Duodenal mucosa (tissue), 2 donors: Measurements from ENCODE around the gene G0S2.
A peak's percentile ranks its signal among the peaks of the same experiment; 100 is the strongest.

Experiments used
- H3K27ac ChIP-seq: one replicate; pipeline ENCODE4 v1.7.0; 2013; ENCODE audit warnings: low read depth, low read length
- H3K27me3 ChIP-seq, 2 donors: one replicate each; pipeline ENCODE4 v1.7.0; 2013; ENCODE audit warnings: low read length in 2 of 2, control low read depth in 1 of 2; ENCODE audit not compliant: insufficient read depth in 2 of 2, control insufficient read depth in 1 of 2
- H3K36me3 ChIP-seq, 2 donors: one replicate each; pipeline ENCODE4 v1.7.0; 2013; ENCODE audit warnings: low read length in 2 of 2, control low read depth in 1 of 2; ENCODE audit not compliant: insufficient read depth in 2 of 2, control insufficient read depth in 1 of 2
- H3K4me1 ChIP-seq, 2 donors: one replicate each; pipeline ENCODE4 v1.7.0; 2013; ENCODE audit warnings: low read length in 2 of 2, control low read depth in 1 of 2; ENCODE audit not compliant: insufficient read depth in 2 of 2, control insufficient read depth in 1 of 2
- H3K4me3 ChIP-seq, 2 donors: one replicate each; pipeline ENCODE4 v1.7.0; 2013; ENCODE audit warnings: low read length in 2 of 2, low read depth in 1 of 2
- H3K9ac ChIP-seq, 2 donors: one replicate each; pipeline ENCODE4 v1.7.0; 2013; ENCODE audit warnings: low read length in 2 of 2, low read depth in 1 of 2
- H3K9me3 ChIP-seq, 2 donors: one replicate each; pipeline ENCODE4 v1.7.0; 2013; ENCODE audit warnings: low read length in 2 of 2, control low read depth in 1 of 2; ENCODE audit not compliant: control insufficient read depth in 1 of 2

The G0S2 gene

DNA sequence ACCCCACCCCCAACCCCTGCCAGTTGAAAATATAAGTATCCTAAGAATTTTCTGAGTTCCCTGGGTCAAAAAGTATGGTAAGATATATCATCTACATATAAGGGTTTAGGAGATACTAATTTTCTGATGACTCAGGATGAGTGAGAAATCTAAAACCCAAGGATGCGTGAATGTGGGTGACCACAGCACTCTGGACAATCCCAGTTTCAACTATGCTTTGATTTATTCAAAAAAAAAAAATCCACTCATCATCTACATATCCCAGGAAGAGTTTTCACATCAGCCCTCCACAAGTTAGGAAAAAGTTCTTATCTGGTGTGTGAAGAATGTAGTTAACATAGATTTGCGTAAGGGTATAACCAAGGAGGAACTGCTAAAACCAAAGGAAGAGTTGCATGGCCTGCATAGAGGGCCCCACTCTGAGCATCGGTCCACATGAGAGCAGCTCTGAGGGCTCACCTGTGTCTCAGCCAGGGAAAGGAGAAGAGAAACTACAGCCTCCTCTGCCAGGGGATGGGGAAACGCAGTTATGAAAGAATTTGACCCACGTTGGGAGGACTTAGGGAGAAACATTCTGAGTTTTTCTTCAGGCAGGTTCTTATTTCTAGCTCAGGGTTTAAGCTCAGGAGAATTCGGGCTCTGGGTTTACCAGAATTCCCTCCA, 41.7 kb upstream of the G0S2 start:
- peaks cover 0 to 5% of the 10 kb centered on the region in 2 donors for H3K4me1 ChIP-seq
- no peaks in the 10 kb centered on the region for H3K27me3 ChIP-seq
- no peak overlapping the region for H3K27ac ChIP-seq

DNA sequence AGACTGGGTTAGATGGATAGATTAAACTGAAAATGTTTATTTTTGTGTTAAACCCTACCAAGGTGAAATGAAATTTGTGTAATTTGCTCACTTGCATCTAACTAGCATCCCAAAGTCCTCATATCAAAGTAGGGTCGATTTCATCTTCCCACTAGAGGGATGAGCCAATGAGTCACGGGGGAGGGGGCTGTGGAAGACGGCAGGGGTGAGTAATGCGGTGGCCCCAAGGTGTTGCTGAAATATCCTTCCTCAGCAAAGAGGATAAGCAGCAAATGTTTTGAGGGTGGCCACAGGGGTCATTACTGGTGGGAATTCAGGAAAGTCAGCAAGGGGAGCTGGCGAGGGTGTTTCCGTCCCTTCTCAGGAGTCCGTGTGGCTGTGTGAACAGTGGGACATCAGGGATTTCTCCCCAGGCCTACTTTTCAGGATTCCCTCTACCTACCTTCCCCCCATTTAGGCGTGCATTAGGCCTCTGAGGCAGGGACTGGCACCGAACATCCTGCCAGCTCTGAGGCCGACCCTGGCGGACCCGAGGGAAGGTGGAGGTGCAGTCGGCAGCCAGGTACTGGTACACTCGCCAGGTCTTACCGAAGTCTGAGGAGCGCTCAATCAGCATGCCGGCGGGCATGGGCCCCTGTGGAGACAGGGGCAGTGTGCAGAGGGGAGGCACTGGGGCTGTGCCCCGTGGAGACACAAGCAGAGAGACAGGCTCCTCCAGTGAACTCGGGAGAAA, 41.0 kb upstream of the G0S2 start:
- peaks cover 0 to 29% of the 10 kb centered on the region in 2 donors for H3K36me3 ChIP-seq
- H3K9ac ChIP-seq = no peak overlapping the region
- H3K4me3 ChIP-seq = no peak overlapping the region
- H3K9me3 ChIP-seq = no peaks in the 10 kb centered on the region
- no peak overlapping the region for H3K27ac ChIP-seq
- H3K4me1 ChIP-seq = peaks cover 0 to 5% of the 10 kb centered on the region in 2 donors
- H3K27me3 ChIP-seq = no peaks in the 10 kb centered on the region

More for the DNA sequence above, 41.7 kb upstream of the G0S2 start:
- Histone ChIP-seq H3K36me3 (peaks cover 0 to 26% of the 10 kb centered on the region in 2 donors), H3K4me3 (no peak overlapping the region), H3K9me3 (no peaks in the 10 kb centered on the region), H3K9ac (no peak overlapping the region)

- no peak overlapping the region for H3K4me3 ChIP-seq
- no peak overlapping the region for H3K9ac ChIP-seq
- H3K27me3 ChIP-seq = no peaks in the 10 kb centered on the region
- H3K27ac ChIP-seq = no peak overlapping the region
- H3K36me3 ChIP-seq = peaks cover 3 to 29% of the 10 kb centered on the region in 2 donors
- H3K9me3 ChIP-seq = no peaks in the 10 kb centered on the region
- H3K4me1 ChIP-seq = peaks cover 0 to 4% of the 10 kb centered on the region in 2 donors
Measured at GRCh38 chr1:209635850-209636249, 39.4 kb upstream of the G0S2 start.

GRCh38 chr1:209641832-209642172, 33.4 kb upstream of the G0S2 start:
- Histone ChIP-seq H3K9ac (no peak overlapping the region), H3K27ac (peak overlapping the region; percentile 2), H3K4me3 (no peak overlapping the region), H3K36me3 (peaks cover 3 to 13% of the 10 kb centered on the region in 2 donors), H3K4me1 (peaks cover 27 to 28% of the 10 kb centered on the region in 2 donors), H3K9me3 (no peaks in the 10 kb centered on the region), H3K27me3 (no peaks in the 10 kb centered on the region)

- H3K9ac ChIP-seq = peak overlapping the region in 1 of 2 donors; percentile 3
- H3K27ac ChIP-seq = no peak overlapping the region
- H3K4me3 ChIP-seq = no peak overlapping the region
- peaks cover 3 to 7% of the 10 kb centered on the region in 2 donors for H3K36me3 ChIP-seq
- no peaks in the 10 kb centered on the region for H3K9me3 ChIP-seq
- H3K4me1 ChIP-seq = peaks cover 27 to 28% of the 10 kb centered on the region in 2 donors
- H3K27me3 ChIP-seq = no peaks in the 10 kb centered on the region
Measured at GRCh38 chr1:209642816-209643215, 32.4 kb upstream of the G0S2 start.

- no peaks in the 10 kb centered on the region for H3K27me3 ChIP-seq
- peak overlapping the region; percentile 3 to 27 for H3K9ac ChIP-seq
- no peak overlapping the region for H3K27ac ChIP-seq
- H3K4me3 ChIP-seq = no peak overlapping the region
- H3K36me3 ChIP-seq = peaks cover 3% of the 10 kb centered on the region in 2 donors
- H3K9me3 ChIP-seq = no peaks in the 10 kb centered on the region
- peaks cover 27 to 28% of the 10 kb centered on the region in 2 donors for H3K4me1 ChIP-seq
Measured at GRCh38 chr1:209643285-209644020, 31.8 kb upstream of the G0S2 start.

DNA sequence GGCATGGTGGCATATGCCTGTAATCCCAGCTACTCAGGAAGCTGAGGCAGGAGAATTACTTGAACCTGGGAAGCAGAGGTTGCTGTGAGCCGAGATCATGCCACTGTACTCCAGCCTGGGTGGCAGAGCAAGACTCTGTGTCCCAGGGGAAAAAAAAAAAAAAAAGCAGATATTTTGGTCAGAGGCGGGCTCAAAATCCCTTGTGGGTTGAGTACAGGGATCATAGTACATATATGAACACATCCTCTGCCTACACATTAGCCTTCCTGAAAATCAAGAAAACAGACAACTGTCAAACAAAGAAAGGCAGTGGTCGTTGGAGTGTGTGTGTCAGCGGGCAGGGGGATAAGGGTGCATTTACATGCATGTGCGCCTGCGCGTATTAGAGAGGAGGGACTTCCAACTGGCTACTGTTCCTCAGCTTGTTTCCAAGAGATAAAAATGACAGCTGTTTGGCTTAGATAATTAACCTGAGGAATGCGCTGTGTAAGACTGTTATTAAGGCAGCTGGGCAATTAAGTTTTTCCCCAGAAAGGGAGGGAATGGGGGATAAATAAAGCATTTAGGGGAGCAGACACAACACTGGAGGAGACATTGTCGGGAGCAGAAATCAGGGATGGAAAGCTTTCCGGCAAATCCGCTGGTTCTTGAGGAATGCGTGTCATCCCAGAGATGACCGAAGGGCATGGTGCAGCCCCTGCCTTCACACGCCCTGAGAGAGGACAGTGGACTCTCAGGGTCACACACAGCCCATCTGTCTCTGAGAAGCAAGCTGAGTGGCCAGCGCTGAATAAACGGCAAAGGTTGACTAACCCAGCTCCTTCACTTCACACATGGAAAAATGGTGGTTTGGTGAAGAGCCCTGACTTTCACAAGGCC, 29.4 kb upstream of the G0S2 start:
- H3K9me3 ChIP-seq = no peaks in the 10 kb centered on the region
- H3K9ac ChIP-seq = no peak overlapping the region
- no peaks in the 10 kb centered on the region for H3K36me3 ChIP-seq
- H3K4me1 ChIP-seq = peaks cover 44 to 49% of the 10 kb centered on the region in 2 donors
- H3K27ac ChIP-seq = no peak overlapping the region
- no peak overlapping the region for H3K4me3 ChIP-seq
- no peaks in the 10 kb centered on the region for H3K27me3 ChIP-seq

- Histone ChIP-seq H3K9ac (no peak overlapping the region), H3K9me3 (no peaks in the 10 kb centered on the region), H3K4me1 (peaks cover 49 to 50% of the 10 kb centered on the region in 2 donors), H3K36me3 (no peaks in the 10 kb centered on the region), H3K4me3 (no peak overlapping the region), H3K27me3 (no peaks in the 10 kb centered on the region), H3K27ac (no peak overlapping the region)
Measured at GRCh38 chr1:209646558-209646957, 28.7 kb upstream of the G0S2 start.

GRCh38 chr1:209647156-209647555, 28.1 kb upstream of the G0S2 start:
- peaks cover 46 to 52% of the 10 kb centered on the region in 2 donors for H3K4me1 ChIP-seq

More at GRCh38 chr1:209647156-209647555, 28.1 kb upstream of the G0S2 start:
- no peak overlapping the region for H3K4me3 ChIP-seq
- H3K9me3 ChIP-seq = no peaks in the 10 kb centered on the region
- H3K27ac ChIP-seq = no peak overlapping the region
- no peaks in the 10 kb centered on the region for H3K36me3 ChIP-seq
- H3K27me3 ChIP-seq = no peaks in the 10 kb centered on the region
- H3K9ac ChIP-seq = no peak overlapping the region
